DOHH2 (cell line): ENCODE data around the gene ALK.

Source experiments
- EZH2phosphoT487 ChIP-seq: fragments of 200-600 bp; sonication (generic); IDR thresholded peaks from 2 replicates; pipeline ENCODE4 v1.6.1; 2017; ENCODE audit warnings: borderline replicate concordance, mild to moderate bottlenecking, antibody characterized with exemption, low read length, moderate library complexity, mixed read lengths
- TF ChIP-seq, protein P1 (sequence below): fragments of 200-600 bp; sonication (generic); IDR thresholded peaks from one replicate; pipeline ENCODE4 v1.5.1; 2014; ENCODE audit warnings: antibody characterized with exemption, mild to moderate bottlenecking, low read depth, low read length; ENCODE audit not compliant: poor library complexity, severe bottlenecking

DNA sequence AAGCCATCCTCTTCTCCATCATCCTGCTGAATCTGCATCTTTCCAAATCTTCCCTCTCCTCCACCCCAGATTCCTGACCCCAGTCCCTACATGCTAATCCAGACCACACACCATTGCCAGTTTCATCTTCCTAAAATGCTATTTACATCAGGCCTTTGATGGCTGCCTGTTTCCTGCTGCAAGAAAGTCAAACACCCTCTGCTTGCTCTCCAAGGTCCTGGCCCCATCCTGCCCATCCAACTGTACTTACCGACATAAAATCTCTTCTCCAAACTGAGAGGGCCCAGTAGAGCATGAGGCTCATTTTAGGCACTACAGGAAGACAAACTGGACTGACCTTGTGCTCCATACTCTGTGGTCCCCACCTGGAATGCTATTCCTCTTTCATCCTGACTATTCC is 19.0 kb downstream of the ALK start:
- TF ChIP-seq, protein P1, sequence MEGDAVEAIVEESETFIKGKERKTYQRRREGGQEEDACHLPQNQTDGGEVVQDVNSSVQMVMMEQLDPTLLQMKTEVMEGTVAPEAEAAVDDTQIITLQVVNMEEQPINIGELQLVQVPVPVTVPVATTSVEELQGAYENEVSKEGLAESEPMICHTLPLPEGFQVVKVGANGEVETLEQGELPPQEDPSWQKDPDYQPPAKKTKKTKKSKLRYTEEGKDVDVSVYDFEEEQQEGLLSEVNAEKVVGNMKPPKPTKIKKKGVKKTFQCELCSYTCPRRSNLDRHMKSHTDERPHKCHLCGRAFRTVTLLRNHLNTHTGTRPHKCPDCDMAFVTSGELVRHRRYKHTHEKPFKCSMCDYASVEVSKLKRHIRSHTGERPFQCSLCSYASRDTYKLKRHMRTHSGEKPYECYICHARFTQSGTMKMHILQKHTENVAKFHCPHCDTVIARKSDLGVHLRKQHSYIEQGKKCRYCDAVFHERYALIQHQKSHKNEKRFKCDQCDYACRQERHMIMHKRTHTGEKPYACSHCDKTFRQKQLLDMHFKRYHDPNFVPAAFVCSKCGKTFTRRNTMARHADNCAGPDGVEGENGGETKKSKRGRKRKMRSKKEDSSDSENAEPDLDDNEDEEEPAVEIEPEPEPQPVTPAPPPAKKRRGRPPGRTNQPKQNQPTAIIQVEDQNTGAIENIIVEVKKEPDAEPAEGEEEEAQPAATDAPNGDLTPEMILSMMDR = no peak
- TF ChIP-seq EZH2phosphoT487 = no peak
